Liver (tissue), 9 donors: ENCODE results near the gene SH2D3C. TPM values are rescaled to one million over a fixed set of nuclear protein-coding genes. Genes with fewer than 3 reads are reported as not detected.

ENCODE experiments used
- DNase-seq: peaks from one replicate; pipeline ENCODE4 v3.0.0-alpha.2; 2017; ENCODE audit warnings: low spot score
- H3K27ac ChIP-seq, 2 donors: one replicate each; pipeline ENCODE4 v1.7.0; 2013; ENCODE audit warnings: inconsistent platforms in 2 of 2, low read length in 2 of 2, control low read depth in 1 of 2, low read depth in 1 of 2, mild to moderate bottlenecking in 1 of 2
- H3K27me3 ChIP-seq, 4 donors: one replicate each; pipeline versions ENCODE4 v1.6.1 to v1.7.0; 2013; ENCODE audit warnings: low read length in 3 of 4, inconsistent platforms in 1 of 4, mild to moderate bottlenecking in 1 of 4, moderate library complexity in 1 of 4; ENCODE audit not compliant: control insufficient read depth in 4 of 4, insufficient read depth in 4 of 4
- H3K36me3 ChIP-seq, 4 donors: one replicate each; pipeline versions ENCODE4 v1.6.1 to v1.7.0; 2013; ENCODE audit warnings: low read length in 3 of 4, mild to moderate bottlenecking in 3 of 4, low read depth in 1 of 4, moderate library complexity in 1 of 4; ENCODE audit not compliant: control insufficient read depth in 4 of 4, insufficient read depth in 3 of 4
- H3K4me1 ChIP-seq, 4 donors: one replicate each; pipeline versions ENCODE4 v1.6.1 to v1.7.0; 2013; ENCODE audit warnings: low read length in 3 of 4, mild to moderate bottlenecking in 3 of 4, moderate library complexity in 1 of 4; ENCODE audit not compliant: control insufficient read depth in 4 of 4, insufficient read depth in 4 of 4
- H3K4me3 ChIP-seq, 3 donors: one replicate each; pipeline versions ENCODE4 v1.6.1 to v1.7.0; 2013; ENCODE audit warnings: low read length in 3 of 3, control low read depth in 1 of 3, low read depth in 1 of 3, mild to moderate bottlenecking in 1 of 3
- H3K9ac ChIP-seq, 2 donors: one replicate each; pipeline ENCODE4 v1.7.0; 2013; ENCODE audit warnings: low read length in 2 of 2, mild to moderate bottlenecking in 2 of 2, moderate library complexity in 2 of 2, control low read depth in 1 of 2, low read depth in 1 of 2
- H3K9me3 ChIP-seq, 4 donors: one replicate each; pipeline versions ENCODE4 v1.6.1 to v1.7.0; 2013; ENCODE audit warnings: low read length in 3 of 4; ENCODE audit not compliant: control insufficient read depth in 4 of 4
- EGR1 ChIP-seq, 2 donors: IDR thresholded peaks; 2 replicates each; pipeline ENCODE4 v1.6.1; 2016 to 2018; ENCODE audit warnings: antibody characterized with exemption in 2 of 2, low read depth in 2 of 2
- FOXA1 ChIP-seq: IDR thresholded peaks from 2 replicates; pipeline ENCODE4 v1.6.1; 2016; ENCODE audit warnings: antibody characterized with exemption
- FOXA2 ChIP-seq: IDR thresholded peaks from 2 replicates; pipeline ENCODE4 v1.6.1; 2016; ENCODE audit warnings: antibody characterized with exemption
- GABPA ChIP-seq, 2 donors: IDR thresholded peaks in 1 of 2; conservative IDR thresholded peaks in 1 of 2; 2 replicates each; pipeline ENCODE4 v1.6.1; 2016; ENCODE audit warnings: antibody characterized with exemption in 2 of 2, mild to moderate bottlenecking in 1 of 2, moderate library complexity in 1 of 2
- HNF4A ChIP-seq, 2 donors: conservative IDR thresholded peaks; 2 replicates each; pipeline ENCODE4 v1.6.1; 2016; ENCODE audit warnings: antibody characterized with exemption in 2 of 2, mild to moderate bottlenecking in 2 of 2
- HNF4G ChIP-seq: IDR thresholded peaks from 2 replicates; pipeline ENCODE4 v1.6.1; 2016; ENCODE audit warnings: antibody characterized with exemption
- JUND ChIP-seq, 2 donors: IDR thresholded peaks; 2 replicates each; pipeline ENCODE4 v1.6.1; 2016; ENCODE audit warnings: antibody characterized with exemption in 2 of 2
- RAD21 ChIP-seq, 2 donors: IDR thresholded peaks; 2 replicates each; pipeline ENCODE4 v1.6.1; 2016; ENCODE audit warnings: antibody characterized with exemption in 2 of 2, mild to moderate bottlenecking in 2 of 2
- RXRA ChIP-seq, 2 donors: IDR thresholded peaks; 2 replicates each; pipeline ENCODE4 v1.6.1; 2017 to 2018; ENCODE audit warnings: antibody characterized with exemption in 2 of 2, mild to moderate bottlenecking in 1 of 2
- TAF1 ChIP-seq: conservative IDR thresholded peaks from 2 replicates; pipeline ENCODE4 v1.6.1; 2016; ENCODE audit warnings: antibody characterized with exemption, mild to moderate bottlenecking
- YY1 ChIP-seq: IDR thresholded peaks from 2 replicates; pipeline ENCODE4 v1.6.1; 2016; ENCODE audit warnings: antibody characterized with exemption, mild to moderate bottlenecking
- WGBS: extraction: QIAGEN DNeasy Blood & Tissue Kit; methylation state at CpG from one replicate; pipeline ENCODE4 v1.1.7; 2013; 5-methylcytosine and 5-hydroxymethylcytosine counted together
- polyA plus RNA-seq, 2 donors: library from polyadenylated mRNA; stranded (reverse) in 1 of 2; unstranded in 1 of 2; fragments of 200-250 nt in 1 of 2; fragments of >200 nt in 1 of 2; fragmentation: Nextera tagmentation in 1 of 2; extraction: Ambion mirVana in 1 of 2; gene quantifications; one replicate each; pipeline versions ENCODE4 v1.2.1 to v1.2.3, GENCODE V29; 2013 to 2015
- total RNA-seq, 2 donors: library from RNA; depleted of rRNA; stranded (reverse); fragments of >200 nt; gene quantifications; one replicate each; pipeline ENCODE4 v1.2.3, GENCODE V29; 2014
- TF ChIP-seq, protein P1 (sequence below): IDR thresholded peaks from 2 replicates; pipeline ENCODE4 v1.6.1; 2016; ENCODE audit warnings: antibody characterized with exemption
- TF ChIP-seq, protein P2 (sequence below): IDR thresholded peaks from 2 replicates; pipeline ENCODE4 v1.6.1; 2016; ENCODE audit warnings: antibody characterized with exemption
- TF ChIP-seq, protein P3 (sequence below): fragments of 150-350 bp; IDR thresholded peaks from 2 replicates; pipeline ENCODE4 v1.5.1; 2017; ENCODE audit warnings: improper control_type of control experiment, low read depth, low read length; ENCODE audit not compliant: missing input control
- TF ChIP-seq, protein P4 (sequence below): IDR thresholded peaks from 2 replicates; pipeline ENCODE4 v1.6.1; 2016; ENCODE audit warnings: antibody characterized with exemption, mild to moderate bottlenecking
- TF ChIP-seq, protein P5 (sequence below): IDR thresholded peaks from 2 replicates; pipeline ENCODE4 v1.6.1; 2016; ENCODE audit warnings: antibody characterized with exemption
- donor health status: healthy.
- donor health status: healthy.
- donor health status: healthy.
- donor health status: healthy.
- donor health status: healthy.

SH2D3C gene
- total and polyA plus RNA-seq, 4 donors = 2.2 to 5.1 (median 3.9) TPM

DNA sequence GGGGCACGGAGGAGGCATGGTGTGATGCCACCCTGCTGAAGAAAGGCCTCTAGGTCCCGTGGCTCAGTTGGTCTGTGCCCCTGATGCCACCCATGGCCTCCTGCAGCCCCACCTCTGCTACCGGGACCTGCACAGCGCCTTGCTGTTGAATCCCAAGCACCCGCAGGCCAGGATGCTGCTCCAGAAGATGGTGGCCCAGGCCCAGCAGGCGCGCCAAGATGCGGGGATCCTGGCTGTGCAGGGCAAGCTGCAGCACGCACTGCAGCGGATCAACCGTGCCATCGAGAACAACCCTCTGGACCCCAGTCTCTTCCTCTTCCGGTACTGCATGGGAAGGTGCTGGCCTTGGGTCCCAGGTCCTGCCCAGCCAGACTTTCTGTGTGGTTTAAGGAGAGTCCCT lies 55.5 kb downstream of the SH2D3C start:
- H3K4me1 ChIP-seq = peaks cover 0 to 5% (median 1%) of the 10 kb centered on the region in 4 donors
- TF ChIP-seq, protein P1, sequence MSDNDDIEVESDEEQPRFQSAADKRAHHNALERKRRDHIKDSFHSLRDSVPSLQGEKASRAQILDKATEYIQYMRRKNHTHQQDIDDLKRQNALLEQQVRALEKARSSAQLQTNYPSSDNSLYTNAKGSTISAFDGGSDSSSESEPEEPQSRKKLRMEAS = no peak
- TF ChIP-seq FOXA2 = no peak
- no peak for DNase-seq
- no peak overlapping the region for H3K4me3 ChIP-seq
- WGBS = 96% methylated on average over 13 of the region's 13 CpGs
- H3K27me3 ChIP-seq = no peaks in the 10 kb centered on the region
- no peak overlapping the region for H3K9ac ChIP-seq
- H3K27ac ChIP-seq = no peak overlapping the region
- no peaks in the 10 kb centered on the region for H3K9me3 ChIP-seq
- H3K36me3 ChIP-seq = no peaks in the 10 kb centered on the region

DNA sequence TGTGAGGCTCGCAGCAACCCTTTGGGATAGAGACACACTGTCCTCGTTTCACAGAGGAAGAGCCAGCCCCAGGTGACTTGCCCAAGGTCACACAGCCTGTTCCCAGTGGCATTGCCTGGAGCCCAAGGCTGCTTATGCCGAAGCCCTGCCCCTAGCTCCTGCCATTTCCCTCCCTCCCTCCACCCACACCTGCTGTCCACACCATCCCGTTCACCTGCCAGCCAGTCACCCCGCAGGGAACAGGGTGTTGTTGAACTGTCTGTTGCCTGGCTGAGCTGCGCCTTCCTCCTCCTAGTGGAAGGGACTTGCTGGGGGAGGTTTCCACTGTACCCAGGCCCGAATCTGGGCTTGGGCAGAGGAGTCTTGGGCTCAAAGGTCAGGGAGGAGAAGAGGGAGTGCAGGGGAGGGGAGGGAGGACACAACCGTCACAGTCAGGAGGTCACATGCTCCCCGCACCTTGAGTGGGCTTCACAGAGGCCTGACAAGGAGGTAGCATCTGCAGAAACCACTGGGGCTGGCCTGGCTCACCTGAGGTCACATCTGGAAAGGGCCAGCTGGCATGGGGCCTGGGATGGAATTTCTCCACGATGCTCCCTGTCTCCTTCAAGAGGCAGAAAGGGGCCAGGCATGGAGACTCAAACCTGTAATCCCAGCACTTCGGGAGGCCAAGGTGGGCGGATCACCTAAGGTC lies 56.3 kb downstream of the SH2D3C start:
- no peak overlapping the region for H3K27ac ChIP-seq
- no peak overlapping the region for H3K9ac ChIP-seq
- no peaks in the 10 kb centered on the region for H3K27me3 ChIP-seq
- 67% methylated on average over 12 of the region's 12 CpGs for WGBS
- no peaks in the 10 kb centered on the region for H3K36me3 ChIP-seq
- no peak for TF ChIP-seq RAD21 (IDR thresholded peaks at IDR 0.05)
- TF ChIP-seq, protein P2, sequence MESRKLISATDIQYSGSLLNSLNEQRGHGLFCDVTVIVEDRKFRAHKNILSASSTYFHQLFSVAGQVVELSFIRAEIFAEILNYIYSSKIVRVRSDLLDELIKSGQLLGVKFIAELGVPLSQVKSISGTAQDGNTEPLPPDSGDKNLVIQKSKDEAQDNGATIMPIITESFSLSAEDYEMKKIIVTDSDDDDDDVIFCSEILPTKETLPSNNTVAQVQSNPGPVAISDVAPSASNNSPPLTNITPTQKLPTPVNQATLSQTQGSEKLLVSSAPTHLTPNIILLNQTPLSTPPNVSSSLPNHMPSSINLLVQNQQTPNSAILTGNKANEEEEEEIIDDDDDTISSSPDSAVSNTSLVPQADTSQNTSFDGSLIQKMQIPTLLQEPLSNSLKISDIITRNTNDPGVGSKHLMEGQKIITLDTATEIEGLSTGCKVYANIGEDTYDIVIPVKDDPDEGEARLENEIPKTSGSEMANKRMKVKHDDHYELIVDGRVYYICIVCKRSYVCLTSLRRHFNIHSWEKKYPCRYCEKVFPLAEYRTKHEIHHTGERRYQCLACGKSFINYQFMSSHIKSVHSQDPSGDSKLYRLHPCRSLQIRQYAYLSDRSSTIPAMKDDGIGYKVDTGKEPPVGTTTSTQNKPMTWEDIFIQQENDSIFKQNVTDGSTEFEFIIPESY = no peak
- no peak for TF ChIP-seq JUND (IDR thresholded peaks at IDR 0.05)
- TF ChIP-seq RXRA (IDR thresholded peaks at IDR 0.05) = no peak
- no peak for TF ChIP-seq EGR1 (IDR thresholded peaks at IDR 0.05; ENCODE audit: low read depth in 2 of 2)
- TF ChIP-seq, protein P3, sequence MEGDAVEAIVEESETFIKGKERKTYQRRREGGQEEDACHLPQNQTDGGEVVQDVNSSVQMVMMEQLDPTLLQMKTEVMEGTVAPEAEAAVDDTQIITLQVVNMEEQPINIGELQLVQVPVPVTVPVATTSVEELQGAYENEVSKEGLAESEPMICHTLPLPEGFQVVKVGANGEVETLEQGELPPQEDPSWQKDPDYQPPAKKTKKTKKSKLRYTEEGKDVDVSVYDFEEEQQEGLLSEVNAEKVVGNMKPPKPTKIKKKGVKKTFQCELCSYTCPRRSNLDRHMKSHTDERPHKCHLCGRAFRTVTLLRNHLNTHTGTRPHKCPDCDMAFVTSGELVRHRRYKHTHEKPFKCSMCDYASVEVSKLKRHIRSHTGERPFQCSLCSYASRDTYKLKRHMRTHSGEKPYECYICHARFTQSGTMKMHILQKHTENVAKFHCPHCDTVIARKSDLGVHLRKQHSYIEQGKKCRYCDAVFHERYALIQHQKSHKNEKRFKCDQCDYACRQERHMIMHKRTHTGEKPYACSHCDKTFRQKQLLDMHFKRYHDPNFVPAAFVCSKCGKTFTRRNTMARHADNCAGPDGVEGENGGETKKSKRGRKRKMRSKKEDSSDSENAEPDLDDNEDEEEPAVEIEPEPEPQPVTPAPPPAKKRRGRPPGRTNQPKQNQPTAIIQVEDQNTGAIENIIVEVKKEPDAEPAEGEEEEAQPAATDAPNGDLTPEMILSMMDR = no peak
- TF ChIP-seq GABPA (IDR thresholded peaks at IDR 0.05 in 1 of 2, conservative IDR thresholded peaks at IDR 0.05 in 1 of 2) = no peak
- TF ChIP-seq, protein P4, sequence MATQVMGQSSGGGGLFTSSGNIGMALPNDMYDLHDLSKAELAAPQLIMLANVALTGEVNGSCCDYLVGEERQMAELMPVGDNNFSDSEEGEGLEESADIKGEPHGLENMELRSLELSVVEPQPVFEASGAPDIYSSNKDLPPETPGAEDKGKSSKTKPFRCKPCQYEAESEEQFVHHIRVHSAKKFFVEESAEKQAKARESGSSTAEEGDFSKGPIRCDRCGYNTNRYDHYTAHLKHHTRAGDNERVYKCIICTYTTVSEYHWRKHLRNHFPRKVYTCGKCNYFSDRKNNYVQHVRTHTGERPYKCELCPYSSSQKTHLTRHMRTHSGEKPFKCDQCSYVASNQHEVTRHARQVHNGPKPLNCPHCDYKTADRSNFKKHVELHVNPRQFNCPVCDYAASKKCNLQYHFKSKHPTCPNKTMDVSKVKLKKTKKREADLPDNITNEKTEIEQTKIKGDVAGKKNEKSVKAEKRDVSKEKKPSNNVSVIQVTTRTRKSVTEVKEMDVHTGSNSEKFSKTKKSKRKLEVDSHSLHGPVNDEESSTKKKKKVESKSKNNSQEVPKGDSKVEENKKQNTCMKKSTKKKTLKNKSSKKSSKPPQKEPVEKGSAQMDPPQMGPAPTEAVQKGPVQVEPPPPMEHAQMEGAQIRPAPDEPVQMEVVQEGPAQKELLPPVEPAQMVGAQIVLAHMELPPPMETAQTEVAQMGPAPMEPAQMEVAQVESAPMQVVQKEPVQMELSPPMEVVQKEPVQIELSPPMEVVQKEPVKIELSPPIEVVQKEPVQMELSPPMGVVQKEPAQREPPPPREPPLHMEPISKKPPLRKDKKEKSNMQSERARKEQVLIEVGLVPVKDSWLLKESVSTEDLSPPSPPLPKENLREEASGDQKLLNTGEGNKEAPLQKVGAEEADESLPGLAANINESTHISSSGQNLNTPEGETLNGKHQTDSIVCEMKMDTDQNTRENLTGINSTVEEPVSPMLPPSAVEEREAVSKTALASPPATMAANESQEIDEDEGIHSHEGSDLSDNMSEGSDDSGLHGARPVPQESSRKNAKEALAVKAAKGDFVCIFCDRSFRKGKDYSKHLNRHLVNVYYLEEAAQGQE = no peak
- TF ChIP-seq FOXA1 = no peak
- no peak for TF ChIP-seq TAF1
- no peak for TF ChIP-seq FOXA2
- TF ChIP-seq HNF4G = no peak
- TF ChIP-seq, protein P5, sequence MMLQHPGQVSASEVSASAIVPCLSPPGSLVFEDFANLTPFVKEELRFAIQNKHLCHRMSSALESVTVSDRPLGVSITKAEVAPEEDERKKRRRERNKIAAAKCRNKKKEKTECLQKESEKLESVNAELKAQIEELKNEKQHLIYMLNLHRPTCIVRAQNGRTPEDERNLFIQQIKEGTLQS = no peak
- TF ChIP-seq YY1 = no peak
- TF ChIP-seq HNF4A (conservative IDR thresholded peaks at IDR 0.05) = no peak
- no peak overlapping the region for H3K4me3 ChIP-seq
- no peaks in the 10 kb centered on the region for H3K9me3 ChIP-seq
- DNase-seq = no peak
- H3K4me1 ChIP-seq = peaks cover 0 to 5% (median 2%) of the 10 kb centered on the region in 4 donors
